Activated CD8-positive, alpha-beta memory T cell treated with anti-CD3 and anti-CD28 coated beads, Interleukin-2, amount 50 U/mL, for 1 hour (primary cell): ENCODE results near the gene MT1G.
"Not testable (repeated sequence)": the region's sequence is repeated elsewhere in the genome, so short reads cannot be mapped to it uniquely, and the experiment has no call there.

ENCODE experiments used
- DNase-seq: peaks from one replicate; pipeline ENCODE4 v3.0.0-alpha.2; 2020; ENCODE audit errors: extremely low read depth

MT1G gene

GRCh38 chr16:56684926-56685590 is 17.2 kb upstream of the MT1G start:
- no peak for DNase-seq

- no peak for DNase-seq
These were observed 16.5 kb upstream of the MT1G start for GRCh38 chr16:56684256-56684925.

GRCh38 chr16:56683424-56684172 is 15.7 kb upstream of the MT1G start:
- DNase-seq = no peak

GRCh38 chr16:56682703-56683397 is 15.0 kb upstream of the MT1G start:
- DNase-seq = no peak

- peak; percentile 69 for DNase-seq
These were observed 14.3 kb upstream of the MT1G start, which contains the start of gene MT1X for GRCh38 chr16:56681939-56682702. TSS of gene MT1X (plus strand) at chr16:56682470. CDS start at chr16:56682541, 71 bp downstream.

GRCh38 chr16:56679818-56680217 is 12.0 kb upstream of the MT1G start:
- no peak for DNase-seq

GRCh38 chr16:56679078-56679730 is 11.3 kb upstream of the MT1G start:
- DNase-seq = no peak

- DNase-seq = no peak
These were observed 9.6 kb upstream of the MT1G start for GRCh38 chr16:56677474-56677873.

GRCh38 chr16:56675685-56676210 is 7.9 kb upstream of the MT1G start:
- DNase-seq = no peak

GRCh38 chr16:56674570-56674969 is 6.7 kb upstream of the MT1G start:
- DNase-seq = not testable (repeated sequence)

GRCh38 chr16:56673921-56674320 is 6.1 kb upstream of the MT1G start:
- DNase-seq = no peak

GRCh38 chr16:56672761-56673536 is 5.1 kb upstream of the MT1G start:
- DNase-seq = no peak

GRCh38 chr16:56672171-56672570 is 4.3 kb upstream of the MT1G start:
- DNase-seq = not testable (repeated sequence)

GRCh38 chr16:56671691-56672090 is 3.8 kb upstream of the MT1G start:
- DNase-seq = not testable (repeated sequence)

- no peak for DNase-seq
These were observed 2.7 kb upstream of the MT1G start for GRCh38 chr16:56670620-56670934.

GRCh38 chr16:56669840-56670619 is 2.2 kb upstream of the MT1G start:
- no peak for DNase-seq

GRCh38 chr16:56669005-56669839 is 1.4 kb upstream of the MT1G start, which contains the start of gene MT1H:
TSS of gene MT1H (plus strand) at chr16:56669814. CDS start at chr16:56669885, 71 bp downstream.
- DNase-seq = no peak
